SW480 (cell line): Measurements from ENCODE around the gene TTC34.

Source experiments
- DNase-seq: peaks from one replicate; pipeline ENCODE4 v3.0.0-alpha.2; 2016; ENCODE audit warnings: low spot score

TTC34 gene

DNA sequence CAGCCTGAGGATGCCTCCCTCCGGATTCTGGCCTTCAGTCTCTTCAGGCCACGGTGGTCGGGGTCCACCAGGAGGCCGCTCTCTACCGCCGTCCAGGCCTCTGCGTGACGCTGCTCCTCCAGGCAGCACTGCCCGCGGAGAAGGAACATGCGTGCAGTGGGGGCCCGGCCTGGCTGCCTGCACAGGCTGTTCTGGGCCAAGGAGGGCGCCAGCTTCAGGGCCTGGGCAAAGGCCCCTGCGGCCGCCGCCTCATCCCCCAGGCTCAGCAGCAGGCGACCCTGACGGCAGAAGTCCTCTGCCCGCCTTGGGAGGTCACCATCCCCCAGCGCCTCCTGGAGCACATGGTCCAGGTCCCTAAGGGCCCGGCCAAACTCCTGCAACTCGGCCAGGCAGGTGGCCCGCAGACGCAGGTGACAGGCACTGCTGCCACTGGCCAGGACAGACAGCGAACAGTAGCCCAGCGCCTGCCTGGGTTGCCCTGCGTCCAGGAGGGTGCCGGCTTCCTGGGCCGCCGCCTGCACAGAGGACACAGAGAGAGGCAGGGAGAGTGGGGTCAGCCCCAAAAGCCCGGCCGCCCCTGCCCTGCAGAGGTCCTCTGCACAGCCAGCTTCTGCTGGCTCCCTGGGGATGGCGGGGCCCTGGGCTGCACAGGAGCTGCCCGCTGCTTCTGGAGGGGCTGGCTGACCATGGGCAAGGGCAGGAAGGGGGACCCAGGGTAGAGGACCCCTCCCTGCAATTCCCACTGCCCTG is 159.9 kb downstream of the TTC34 start:
- no peak for DNase-seq

DNA sequence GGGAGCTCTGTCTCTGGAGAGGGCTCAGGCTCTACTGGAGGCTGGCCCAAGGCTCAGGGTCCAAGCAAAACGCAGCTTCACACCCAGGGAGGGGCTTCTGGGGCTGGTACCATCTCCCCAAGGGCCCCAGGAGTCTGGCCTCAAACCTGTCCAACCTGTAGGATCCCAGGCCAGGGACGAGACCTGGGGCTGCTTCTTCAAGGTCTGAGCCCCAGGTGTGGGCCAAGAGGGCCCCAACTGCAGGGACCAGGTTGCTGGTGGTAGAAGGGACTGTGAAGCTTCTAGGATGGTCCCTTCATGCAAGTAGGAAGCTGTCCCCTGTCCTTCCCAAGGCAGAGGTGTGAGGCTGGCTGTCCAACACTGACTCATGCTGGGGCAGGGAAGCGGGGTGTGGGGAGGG is 160.9 kb downstream of the TTC34 start:
- no peak for DNase-seq

DNA sequence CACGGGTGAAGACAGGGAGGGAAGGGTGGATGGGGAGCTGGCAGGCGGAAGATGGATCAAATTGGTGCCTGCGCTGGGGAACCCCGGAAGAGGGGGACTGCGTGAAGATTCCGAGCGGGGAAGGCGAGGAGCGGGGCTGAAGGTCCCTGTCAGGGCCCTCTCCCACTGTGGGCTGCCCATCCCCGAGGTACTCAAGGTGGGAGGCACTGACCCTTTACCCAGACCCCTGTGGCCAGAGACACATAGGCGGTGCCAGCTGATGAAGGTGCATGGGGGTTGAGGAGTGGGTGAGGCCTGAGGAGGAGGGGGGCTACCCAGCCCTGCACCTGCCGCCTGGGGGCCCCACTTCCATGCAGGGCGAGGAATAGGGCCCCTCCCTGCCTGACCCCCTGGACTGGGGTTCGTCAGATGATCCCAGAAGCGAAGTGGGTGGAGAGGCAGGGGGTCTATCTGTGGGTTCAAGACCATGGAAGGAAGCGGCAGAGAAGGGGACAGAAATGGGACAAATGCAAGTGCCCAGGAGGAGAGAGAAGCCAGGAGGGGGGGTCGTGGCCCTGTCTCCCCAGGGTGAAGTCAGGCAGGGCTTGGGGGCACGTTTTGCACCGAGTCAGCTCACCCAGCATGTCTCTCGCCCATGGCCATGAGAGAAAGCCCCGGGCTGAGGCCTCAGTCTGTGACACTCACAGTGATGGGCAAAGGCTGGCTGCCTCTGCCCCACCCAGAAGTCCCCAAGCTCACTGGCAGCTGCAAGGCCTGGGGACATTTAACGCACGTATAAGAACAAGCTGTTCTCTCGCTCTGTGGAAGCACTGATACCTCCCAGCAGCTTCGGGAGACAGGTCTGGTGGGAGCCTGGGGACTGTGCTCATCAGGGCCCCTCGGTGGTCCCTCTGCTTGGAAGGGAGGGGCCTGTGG is 161.6 kb downstream of the TTC34 start:
- no peak for DNase-seq

DNA sequence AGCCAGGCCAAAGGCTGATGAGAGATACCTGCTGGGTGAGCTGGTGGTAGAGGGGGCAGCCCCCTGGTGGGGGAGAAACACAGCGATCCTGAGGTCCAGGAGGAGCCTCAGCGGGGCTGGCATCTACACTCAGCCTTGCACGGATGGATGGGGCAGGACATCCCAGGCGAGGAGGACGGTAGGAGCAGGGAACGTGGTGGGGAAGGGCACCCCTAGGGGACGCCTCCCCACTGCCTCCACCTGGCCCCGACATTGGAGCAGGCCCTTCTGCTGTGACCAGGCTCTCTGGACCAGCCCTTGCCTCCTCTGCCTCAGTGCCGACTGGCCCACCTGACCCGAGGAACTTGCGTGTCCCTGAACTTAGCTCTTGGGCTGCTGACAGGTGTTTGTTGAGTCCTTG is 162.3 kb downstream of the TTC34 start:
- DNase-seq = no peak

DNA sequence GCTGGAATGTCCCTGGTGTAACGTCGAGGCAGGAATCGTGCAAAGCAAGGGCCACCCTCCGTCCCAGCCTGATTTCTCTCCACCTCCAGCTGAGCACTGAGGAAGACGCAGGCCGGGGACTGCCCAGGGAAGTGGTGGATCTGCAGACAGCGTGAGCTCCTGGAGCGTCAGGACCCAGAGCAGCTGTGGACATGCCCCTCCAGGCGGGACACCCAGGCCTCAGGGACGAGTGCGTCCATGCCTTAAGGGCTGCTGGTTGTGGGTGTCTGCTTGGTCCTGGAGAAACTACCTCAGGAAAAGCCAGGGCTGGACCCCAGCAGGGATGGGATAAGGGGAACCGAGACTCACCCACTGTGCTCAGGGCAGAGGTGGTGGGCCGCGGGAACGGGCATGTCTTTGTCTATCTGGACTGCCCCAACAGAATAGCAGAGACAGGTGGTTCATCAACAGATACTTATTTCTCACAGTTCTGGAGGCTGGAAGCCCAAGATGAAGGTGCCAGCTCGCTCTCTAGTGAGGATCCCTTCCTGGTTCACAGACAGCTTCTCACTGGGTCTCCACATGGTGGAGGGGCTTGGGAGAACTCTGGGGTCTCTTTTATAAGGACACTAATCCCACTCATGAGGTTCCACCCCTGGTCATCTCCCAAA is 162.9 kb downstream of the TTC34 start:
- no peak for DNase-seq

DNA sequence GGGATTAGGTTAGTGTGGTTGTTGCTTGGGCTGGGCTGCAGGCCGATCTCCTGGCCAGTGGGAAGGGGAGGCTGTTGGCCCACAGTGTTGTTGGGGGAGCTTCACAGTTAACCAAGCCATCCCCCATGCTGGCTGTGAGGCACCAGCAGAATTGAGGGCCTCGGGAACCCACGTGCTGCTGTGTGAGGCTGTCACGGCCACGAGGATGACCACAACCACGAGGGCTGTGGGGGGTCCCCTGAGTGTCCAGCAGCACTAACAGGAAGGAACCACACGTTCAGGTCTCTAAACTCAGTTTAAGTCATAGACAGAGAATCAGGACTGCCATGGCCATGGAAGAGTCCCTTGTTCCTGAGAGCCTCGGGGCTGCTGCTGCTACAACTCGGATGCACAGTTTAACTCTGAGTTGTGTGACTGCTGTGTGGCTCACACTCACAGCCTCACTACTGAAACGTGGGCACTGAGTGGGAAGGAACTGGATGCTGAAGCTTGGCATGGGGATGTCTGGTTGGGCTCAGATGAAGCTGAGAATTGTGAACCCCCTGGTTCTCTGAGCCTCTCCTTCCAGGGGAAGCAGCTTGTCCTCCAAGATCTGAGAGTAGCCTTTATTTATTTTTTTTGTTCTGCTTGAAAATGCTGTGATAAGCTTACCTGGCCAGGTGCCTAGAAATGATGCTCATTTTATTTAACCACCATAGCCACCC is 163.9 kb downstream of the TTC34 start:
- DNase-seq = no peak

DNA sequence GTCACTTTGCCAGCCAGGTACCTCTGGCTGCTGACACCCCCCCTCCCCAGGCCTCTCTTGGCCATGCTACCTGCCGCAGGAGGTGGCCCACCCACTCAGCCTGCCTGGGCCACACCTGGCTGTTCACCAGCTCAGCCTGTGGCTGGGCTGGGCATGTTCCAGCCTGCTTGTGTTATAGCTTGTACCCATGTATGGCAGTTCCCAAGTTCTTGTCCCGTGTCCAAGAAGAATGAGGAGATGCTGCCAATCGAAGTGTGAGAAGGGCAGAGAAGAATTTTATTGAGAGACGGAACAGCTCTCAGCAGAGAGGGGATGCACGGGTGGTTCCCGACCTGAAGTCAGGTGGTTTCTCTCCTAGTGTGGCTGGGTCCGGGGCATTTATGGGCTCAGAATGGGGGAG is 164.8 kb downstream of the TTC34 start:
- DNase-seq = no peak

DNA sequence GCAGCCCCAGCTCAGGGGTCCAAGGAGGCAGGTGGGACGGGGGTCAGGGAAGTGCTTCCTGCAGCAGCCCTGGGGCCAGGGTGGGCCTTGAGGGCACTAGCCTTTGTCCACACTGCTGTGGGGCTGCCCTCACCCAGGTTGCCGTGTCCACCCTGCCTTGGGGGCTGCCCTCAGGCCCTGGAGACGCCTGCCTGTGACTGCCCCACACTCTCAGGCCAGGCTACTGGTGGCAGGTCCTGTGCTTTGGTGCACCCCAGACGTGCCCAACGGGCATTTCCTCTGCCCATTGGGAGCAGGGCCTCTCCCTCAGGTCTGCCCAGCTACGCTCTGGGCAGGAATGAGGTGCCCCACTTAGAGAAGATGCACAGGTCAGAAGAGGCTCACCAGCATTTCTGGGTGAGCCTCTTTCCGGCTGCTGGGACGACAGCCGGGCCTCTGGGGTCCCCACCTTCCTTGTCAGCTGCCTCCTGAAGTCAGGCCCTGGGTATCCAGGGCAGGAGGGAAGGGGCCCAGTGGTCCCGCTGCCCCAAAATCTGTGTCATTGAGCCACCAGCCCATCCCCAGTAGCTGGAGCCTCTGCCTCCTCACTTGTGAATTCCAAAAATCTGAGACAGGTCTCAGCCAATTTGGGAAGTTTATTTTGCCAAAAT is 166.0 kb downstream of the TTC34 start:
- no peak for DNase-seq

DNA sequence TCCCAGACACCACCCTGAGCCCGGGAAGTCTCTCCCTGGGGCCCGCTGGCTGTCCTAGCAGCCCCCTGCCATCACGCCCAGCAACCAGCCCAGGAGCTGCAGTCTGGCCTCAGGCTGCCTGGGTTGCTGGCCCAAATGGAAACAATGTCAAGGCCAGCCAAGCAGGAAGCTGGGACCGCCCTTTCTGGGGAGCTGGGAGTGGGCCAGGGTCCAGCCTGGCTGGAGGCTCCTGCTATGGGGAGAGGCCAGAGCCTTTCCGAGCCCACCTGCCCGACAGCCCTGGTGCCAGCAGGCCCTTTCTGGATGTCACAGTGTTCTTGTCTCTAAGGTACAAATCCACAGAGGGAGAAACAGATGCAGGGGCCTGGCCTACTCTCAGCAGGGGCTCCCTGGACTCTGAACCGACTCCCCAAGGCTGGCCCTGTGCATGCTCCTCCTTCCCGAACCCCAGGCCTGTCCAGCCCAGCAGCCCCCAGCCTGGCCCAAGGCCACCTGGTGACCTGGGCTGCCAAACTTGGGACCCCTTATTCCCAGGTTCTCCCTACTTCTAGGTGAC is 167.5 kb downstream of the TTC34 start:
- no peak for DNase-seq

DNA sequence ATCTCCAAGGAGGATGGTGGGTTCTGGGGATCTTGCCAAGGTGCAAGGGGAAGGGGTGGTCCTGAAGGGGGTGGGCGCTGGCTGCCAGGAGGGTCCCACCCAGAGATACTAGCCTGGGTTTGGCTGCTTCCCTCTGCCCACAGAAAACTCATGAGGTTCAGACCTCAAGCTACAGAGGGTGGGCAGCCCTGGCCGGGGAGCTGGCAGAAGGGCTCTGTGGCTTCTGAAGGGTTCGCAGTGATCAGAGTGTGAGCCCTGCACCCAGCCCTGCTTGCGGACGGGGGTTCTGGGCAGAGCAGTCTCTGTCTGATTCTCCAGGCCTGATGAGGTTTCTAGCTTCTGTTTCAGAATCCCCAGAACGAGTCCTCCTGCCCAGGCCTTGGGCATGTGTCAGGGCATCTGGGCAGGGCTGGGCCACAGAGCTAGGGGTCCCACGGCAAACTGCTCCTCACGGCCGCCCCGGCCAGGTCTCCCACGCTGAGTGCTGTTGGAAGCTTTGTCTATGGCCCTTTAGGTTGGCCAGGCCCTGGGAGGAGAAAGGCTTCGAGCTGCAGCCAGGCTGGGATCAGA is 168.0 kb downstream of the TTC34 start:
- no peak for DNase-seq

DNA sequence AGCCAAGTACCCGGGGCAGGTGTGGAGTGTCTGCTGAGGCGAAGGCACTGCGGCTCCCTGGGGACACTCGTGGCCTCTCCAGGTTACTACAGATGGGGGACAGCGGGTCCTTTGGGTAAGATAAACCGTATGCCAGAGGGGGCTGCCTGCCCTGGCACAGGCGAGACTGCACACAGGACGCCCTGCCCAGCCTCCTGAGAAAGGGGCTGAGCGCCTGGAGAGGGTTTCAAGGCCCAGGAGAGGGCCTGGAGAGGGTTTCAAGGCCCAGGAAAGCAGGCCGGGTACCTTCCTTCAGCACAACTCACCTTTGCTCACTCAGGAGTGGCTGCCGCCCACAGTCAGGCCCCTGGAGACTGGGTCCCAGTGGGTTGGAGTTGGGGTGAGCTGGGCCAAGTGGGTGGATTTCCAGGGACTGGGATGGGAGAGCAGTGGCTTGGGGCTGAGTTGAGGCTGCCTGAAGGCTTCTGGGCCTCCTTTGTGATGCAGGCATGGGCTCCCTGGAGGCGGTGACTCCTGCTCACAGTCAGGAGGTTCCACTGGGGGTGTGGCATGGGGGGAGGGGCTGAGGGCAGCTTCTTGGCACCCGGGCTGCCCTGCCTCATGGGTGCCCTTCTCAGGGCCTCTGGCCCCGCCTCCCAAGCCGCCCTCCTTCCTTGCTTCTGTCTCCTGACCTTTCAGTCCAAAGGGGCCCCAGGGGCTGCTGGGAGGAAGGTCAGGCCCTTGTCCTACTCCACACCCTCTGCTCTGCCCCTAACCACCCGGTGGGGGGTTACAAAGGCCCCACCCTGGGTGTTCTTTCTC is 168.7 kb downstream of the TTC34 start, which contains the start of gene MMEL1:
Gene MMEL1, minus strand, starts transcription at position 456 of the 801 bp plus-strand sequence. CDS start 3,532 bp downstream, outside the sequence.
- DNase-seq = no peak

DNA sequence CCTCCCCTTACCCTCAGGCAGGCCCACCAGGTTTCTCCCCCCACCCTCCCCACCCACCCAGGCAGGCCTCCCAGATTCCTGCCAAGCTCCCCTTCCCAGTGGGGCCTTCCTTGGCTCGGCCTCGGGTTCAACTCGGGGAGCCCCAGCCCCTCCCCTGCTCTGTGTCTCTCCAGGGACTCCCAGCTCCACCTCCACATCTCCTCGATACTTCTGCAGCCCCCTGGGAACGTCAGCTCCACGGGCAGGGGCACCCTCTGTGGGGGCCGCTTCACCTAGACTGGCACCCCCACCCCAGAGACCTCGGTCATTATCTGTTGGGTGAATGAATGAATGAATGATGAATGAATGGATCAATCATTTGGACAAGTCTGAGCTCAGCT is 169.5 kb downstream of the TTC34 start:
- no peak for DNase-seq

DNA sequence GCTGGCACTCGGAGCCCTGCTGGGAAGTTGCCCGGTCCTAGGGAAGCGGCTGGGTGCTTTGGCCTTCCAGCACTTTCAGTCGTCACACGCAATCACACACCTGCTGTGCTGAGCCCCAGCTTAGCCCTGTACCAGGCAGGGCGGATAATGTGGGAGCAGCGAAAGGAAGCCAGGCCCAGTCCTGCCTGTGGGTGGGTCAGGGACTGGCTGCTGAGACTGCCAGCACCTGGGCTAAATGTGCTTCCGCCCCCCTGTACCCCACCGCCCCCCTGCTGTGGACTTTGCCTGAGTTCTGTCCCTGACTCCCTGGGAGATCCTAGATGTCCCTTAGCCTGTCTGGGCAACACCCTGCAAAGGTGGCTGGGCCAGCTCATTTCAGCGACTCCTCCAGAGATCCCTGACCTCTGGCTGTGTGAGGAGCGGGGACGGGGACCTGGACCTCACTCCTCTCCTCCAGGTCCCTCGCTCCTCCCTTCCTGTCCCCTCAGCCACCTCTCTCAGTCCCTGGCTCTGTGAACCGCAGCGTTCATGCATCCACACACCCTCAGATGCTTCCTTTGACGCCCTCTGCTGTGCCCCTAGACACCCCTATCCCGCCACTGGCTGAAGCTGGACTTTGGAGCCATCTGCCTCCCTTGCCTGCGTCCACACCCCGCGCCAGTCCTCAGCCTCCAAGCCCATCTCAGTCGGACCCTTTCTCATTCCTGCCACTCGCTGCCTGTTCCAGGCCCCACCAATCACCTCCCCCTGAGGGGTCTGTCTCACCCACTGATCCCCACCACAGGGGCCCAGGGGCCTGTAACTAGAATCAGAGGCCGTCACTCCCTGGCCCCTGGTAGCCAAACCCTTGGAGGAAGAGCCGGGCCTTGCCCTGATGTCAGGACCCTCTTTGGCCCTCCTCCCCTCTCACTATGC is 170.1 kb downstream of the TTC34 start:
- DNase-seq = peak; percentile 56

DNA sequence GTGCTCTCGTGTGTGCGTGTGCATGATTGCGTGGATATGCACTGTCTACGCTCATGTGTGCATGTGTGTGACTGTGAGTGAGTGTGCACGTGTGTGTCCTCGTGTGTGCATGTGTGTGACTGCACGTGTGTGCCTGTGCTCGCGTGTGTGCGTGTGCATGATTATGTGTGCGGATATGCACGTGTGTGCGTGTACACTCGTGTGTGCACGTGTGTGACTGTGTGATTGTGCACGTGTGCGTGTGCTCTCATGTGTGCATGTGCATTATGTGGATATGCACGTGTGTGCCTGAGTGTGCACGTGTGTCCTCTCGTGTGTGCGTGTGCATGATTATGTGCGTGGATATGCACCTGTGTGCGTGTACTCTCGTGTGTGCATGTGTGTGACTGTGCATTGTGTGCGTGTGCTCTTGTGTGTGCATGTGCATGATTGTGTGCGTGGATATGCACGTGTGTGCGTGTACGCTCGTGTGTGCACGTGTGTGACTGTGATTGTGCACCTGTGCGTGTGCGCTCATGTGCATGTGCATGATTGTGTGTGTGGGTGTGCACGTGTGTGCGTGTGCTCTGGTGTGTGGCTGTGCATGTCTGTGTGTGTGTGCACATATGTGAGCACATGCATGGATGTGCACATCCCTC is 170.9 kb downstream of the TTC34 start:
- no peak for DNase-seq

DNA sequence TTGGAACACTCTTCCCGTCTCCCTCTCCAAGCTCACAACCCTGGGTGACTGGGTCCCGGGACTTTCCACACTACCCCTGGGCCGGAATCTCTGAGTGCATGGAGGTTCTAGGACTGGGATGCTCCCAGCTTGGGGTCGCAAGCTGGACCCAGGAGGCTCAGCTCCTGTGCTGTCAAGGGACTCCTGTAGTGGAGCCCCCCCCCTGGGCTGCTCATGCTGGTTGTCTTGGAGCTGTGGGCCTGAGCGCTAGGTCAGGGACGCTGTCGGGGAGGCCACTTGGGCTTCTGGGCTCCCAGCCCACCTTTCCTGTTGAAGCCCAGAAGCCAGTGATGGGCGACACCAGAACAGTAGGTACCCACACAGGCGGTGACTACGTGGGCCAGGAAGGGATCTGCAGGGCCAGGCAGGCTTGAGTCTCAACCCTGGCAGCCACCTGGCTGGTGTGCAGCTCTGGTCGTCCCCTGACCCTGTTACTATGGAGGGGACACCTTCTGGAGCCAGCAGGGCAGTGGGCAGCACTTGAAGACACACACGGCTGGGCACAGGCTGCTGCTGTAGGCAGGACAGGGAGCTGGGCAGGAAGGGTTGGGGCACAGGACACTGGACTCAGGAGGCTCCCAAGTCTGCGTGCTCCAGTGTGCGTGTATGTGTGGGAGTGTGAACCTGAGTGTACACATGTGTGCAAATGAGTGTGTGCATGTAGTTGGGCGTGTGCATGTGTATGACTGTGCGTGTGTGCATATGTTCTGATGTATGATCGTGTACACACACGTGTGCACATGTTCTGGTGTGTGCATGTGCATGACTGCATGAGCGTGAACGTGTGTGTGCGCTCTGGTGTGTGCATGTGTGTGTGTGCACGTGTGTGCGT is 171.6 kb downstream of the TTC34 start:
- no peak for DNase-seq

DNA sequence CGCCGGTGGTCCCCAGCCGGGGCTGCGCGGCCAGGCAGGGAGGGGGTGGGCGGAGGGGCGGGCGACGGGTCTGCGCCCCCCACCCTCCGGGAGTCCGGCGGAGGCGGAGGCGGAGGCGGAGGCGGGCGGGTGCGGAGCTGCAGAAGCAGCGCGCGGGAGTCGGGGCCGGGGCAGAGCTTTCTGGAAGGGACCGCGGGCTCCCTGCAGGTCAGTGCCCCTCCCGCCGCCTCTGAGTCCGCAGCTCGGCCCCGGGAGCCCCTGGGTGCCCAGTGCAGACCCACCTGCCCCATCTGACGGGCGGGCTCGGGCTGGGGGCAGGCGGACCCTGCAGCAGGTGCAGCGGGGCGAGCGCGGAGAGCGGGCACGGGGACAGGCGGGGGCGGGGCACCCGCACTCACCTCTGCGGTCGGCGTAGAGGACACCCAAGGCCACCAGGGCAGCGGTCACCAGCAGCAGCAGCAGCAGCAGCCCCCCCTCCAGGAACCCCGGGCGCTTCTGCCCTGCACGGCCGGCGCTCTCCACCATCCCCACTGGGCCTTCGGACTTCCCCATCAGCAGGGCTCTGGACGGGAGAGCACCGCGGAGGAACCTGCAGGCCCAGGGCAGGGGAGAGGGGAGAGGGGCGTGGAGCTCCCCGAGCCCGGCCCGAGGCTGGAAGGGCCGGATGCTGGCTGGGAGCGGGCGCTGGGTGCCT is 172.4 kb downstream of the TTC34 start:
- DNase-seq = no peak
